GM18873 (cell line): Measurements from ENCODE around the gene TOX4.
A peak's percentile ranks its signal among the peaks of the same experiment; 100 is the strongest.

Source experiments
- ATAC-seq: cut with Tn5 transposase; IDR thresholded peaks from one replicate; pipeline ENCODE4 v1.9.1; 2021; ENCODE audit warnings: mild to moderate bottlenecking, moderate library complexity, moderate number of reproducible peaks; ENCODE audit not compliant: unreplicated experiment, low FRiP score

TOX4 gene

DNA sequence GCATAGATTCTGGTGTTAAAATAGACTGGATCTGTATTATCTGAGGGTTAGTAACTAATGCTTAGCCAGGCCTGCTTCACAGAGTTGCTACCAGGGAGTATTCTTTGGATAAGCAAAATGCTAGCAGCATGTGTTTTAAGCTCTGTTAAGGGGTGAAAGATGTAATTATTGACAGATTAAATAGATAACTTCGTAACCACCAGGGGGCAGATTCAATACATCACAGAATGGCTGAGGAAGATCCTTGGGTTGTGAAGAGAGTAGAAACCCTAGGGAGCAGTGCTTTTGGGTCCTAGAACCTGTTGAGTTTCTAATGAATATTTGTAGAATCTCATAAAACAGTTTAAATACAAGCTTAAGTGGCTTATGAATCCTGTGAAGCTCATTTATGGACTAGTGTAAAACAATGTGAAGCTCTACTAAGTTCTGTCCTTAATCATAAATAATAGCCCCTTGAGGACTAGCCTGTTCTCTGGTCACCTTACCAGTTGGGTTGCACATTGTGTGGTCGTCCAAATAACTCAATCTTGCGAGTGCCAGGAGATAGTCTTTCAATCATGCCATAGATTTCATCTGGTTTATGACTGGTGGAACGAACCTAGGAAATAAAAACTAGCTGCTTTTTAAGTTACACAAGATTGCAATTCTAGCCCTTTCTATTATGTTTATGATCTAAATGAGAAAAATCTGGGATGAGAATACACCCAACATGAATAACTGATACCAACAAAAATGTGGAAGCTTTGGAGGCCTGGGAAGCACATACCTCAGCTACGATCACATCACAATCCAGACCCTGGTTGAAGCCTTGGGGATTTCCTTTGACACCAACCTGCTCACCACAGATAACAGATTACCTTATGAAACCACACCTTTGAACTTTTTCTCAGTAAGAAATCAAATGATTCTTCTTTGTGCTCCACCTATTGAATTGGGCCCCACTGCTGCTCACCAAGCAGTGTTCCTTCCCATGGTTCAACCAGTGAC is 21.8 kb downstream of the TOX4 start:
- ATAC-seq = no peak

DNA sequence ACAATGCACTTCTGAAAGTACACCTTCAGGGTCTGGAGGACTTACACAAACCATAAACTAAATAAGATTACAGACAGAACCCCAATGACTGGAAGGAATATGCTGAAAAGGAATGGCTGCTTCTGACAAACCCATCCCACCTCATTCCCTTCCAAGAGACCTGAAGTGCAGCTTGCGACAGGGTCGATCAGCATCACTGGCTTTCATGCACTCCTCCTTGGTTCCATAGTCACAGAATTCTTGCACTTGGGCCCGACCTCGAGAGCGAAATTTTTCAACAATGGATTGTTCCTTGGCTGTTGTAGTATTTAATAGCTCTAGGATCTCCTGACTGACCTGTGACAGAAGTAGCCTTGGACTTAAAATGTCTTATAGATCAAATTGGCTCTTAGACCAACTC is 24.6 kb downstream of the TOX4 start:
- ATAC-seq = no peak

DNA sequence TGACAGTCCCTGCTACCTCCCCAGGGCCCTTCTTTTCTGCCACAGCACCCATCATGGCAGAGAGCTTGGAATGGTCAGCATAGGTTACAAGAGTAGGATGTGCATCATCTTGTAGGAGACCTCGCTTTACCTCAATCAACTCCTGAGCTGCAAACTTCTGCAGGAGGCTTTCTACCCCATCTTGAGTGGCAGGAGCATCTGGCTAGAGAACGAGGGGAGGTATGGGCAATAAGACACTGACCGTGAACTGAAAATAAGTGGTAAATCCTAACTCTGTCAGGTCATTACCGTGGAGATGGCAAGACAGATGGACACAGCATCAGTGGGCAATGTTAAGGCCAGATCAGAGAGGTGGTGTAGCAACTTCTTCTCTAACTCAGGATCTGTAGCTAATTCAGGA is 26.4 kb downstream of the TOX4 start:
- ATAC-seq = no peak

DNA sequence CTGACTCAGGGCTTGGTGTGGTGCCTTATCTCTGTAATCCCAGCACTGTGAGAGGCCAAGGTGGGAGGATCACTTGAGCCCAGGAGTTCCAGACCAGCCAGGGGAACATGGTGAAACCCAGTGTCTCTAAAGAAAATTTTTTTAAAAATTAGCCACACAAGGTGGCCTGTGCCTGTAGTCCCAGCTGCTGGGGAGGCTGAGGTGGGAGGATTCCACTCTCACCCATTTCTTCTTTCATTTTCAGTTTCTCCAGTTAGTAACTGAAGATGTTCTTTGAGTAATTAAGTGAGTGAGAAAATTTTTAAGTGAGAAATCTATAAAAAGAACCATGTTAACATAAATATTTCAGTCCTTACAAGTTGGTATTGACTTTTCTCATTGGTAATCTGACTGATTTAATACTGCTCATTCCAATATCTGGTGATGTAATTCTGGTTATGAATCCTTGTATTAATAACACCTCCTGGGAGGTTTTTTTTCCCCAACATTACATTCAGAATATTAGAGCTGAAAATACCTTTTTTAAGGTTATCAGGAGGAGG is 28.1 kb downstream of the TOX4 start:
- peak; percentile 78 for ATAC-seq

DNA sequence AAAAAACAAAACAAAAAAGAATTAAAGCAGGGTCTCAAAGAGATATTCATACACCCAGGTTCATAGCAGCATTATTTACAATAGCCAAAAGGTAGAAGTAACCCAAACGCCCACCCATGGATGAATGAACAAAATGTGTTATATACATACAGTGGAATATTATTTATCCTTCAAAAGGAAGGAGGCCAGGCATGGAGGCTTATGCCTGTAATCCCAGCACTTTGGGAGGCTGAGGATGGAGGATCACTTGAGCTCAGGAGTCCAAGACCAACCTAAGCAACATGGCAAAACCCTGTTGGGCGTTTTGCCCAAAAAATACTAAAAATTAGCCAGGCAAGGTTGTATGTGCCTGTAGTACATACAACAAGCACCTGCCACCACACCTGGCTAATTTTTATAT is 29.6 kb downstream of the TOX4 start:
- ATAC-seq = no peak

DNA sequence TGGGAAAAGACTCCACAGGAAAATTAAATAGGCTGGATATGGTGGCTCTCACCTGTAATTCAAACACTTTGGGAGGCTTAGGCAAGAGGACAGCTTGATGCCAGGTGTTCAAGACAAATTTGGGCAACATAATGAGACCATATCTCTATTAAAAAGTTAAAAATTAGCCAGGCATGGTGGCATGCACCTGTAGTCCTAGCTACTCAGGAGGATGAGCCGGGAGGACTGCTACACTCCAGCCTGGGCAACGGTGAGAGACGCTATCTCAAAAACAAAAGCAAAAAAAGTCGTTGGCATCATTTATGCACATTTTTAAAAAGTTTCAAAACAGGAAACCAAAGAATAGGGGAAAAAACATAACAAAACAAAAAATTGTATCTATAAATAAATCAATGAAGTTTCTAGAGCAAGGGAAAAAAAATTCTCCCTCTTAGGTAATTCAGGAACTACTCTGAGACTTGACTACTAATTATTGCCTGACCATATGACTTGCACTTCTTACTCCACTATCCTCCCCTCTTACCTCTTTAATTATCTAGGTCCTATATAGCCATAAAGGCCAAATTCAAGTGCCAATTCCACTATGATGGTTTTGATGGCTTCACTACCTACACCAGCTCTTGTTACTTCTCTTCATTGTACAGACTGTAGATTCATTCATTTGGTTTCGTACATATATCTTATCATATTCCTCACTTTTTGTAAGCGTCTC is 32.6 kb downstream of the TOX4 start:
- no peak for ATAC-seq

DNA sequence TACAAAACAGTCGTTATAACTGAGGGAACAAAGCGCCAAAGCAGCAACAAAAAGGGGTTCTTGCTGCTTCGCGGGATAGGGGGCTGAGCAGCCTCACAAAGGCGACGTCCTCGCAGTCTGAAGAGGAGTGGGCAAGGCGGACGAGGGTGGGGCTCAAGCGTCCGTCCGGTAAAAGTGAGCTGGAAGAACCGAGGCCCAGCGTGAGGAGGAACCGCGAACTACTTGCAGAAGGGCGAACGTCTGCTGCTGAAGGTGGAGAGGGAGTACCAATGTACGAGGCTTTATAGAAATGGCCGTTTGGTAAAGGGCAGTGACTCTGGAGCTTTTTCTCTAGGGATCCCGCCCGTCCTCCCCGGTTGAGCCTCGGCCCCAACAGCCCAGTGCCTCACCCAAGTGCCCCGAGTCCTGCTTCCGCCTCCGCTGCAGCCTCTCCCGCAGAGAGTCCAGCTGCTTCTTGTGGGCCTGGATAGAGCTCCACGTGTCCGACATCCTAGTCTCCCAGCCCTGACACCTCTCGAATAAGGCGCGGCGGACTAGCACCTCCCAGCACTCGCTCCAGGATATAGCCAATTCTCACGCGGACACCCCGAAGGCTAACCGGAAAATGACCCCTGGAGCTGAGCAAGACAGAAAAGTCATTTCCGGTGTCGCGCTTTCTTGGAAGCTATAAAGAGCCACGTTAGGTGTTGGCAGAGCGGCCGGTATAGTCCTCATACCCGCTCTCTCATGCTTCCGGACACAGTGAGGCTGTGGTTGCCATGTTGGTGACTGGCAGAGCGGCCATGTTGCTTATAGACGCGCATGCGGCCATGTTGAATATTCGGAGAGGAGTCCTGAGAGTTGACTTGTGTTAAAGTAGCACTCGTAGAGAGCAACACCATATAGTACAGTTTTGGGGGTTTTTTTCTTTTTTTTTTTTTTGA is 34.0 kb downstream of the TOX4 start, which contains the start of gene METTL3:
METTL3 (minus strand) TSS at position 606 of the 923 bp plus-strand sequence; CDS start at position 489, 117 bp downstream.
- peak; percentile 97 for ATAC-seq

DNA sequence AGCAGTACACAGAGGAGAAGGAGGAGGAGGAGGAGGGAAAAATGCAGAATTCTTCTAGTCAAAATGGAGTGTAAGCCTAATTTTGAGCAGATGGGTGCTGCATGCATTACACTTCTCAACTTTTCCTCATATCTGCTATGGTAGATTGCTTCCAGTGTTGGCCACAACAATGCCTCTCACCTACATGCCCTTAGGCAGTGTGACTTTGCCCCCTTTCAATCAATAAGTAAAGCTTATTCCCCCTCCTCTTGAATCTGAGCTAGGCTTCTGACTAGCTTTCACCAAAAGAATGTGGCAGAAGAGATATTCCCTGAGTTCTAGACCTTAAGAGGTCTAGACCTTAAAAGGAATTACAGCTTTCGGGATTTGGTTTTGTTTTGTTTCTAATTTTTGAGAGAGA is 37.3 kb downstream of the TOX4 start:
- no peak for ATAC-seq

DNA sequence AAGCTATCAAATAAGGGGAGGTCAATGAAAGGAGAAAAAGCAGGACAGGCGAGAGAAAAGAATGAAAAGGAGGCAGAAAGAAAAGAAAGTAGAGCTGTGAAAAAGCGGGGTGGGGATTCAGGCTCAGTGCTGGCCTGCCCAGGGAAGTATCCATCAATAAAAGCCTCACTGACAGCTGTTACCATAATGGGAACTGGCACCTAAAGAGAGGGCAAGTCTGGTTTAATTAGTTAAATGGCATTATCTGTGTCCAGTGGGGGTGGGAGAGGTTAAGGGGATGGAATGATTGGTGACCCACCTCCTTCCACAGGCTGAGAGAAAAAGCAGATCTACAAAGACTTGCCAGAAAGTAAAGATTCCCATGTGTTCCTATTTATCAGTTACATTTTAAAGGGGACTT is 41.7 kb downstream of the TOX4 start:
- ATAC-seq = no peak

DNA sequence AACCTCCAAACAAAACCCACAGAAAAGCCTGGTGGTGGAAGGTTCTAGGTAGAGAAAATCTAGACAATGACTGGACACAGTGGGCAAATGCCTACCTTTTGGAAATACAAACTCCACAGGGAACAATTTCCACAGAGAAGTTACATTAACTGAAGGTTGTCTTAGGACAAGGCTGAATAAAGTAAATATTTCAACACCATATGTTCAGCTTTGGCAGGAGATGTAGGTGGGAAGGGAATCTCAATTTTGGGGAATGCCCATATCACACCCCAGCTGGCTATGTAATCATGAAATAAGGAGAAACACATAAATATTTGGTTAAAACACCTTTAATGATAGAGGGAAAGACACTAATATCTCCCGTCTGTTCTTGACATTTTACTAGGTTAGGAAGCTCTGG is 43.8 kb downstream of the TOX4 start:
- ATAC-seq = no peak

DNA sequence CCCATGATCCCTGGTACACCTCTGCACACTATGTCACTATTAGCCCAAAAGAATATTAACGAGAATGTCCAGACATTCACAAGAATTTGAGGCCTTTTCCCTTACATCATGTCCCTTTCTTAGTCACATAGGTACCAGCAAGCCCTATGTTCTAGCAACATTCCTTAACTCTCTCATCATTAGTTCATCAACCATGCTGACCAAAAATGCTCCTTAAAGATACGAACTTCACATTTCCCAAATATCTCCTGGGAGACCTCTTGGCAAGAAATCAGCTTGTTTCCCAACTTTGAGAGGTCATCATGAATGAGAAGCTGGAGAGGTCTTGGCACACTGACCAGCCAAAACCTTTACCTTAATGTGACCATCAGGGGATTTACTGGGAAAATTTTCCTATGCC is 44.5 kb downstream of the TOX4 start:
- ATAC-seq = no peak

DNA sequence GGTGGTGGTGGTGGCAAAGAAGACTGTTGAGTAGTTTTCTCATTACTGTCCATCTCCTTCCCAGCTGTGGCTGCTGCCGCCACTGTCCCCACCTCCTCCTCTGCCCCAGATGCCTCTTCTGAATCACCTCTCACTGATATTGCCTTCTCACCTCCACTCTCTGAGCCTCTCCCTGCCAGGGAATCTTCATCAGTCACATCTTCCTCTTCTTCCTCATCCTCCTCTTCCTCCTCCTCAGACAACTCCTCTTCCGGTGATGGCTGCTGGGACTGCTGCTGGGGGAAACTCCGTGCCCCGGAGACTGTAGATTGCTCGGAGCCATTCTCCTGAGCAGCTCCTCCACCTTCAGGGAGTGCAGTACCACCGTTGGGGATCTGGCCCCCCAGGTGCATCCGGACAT is 46.2 kb downstream of the TOX4 start:
- no peak for ATAC-seq

DNA sequence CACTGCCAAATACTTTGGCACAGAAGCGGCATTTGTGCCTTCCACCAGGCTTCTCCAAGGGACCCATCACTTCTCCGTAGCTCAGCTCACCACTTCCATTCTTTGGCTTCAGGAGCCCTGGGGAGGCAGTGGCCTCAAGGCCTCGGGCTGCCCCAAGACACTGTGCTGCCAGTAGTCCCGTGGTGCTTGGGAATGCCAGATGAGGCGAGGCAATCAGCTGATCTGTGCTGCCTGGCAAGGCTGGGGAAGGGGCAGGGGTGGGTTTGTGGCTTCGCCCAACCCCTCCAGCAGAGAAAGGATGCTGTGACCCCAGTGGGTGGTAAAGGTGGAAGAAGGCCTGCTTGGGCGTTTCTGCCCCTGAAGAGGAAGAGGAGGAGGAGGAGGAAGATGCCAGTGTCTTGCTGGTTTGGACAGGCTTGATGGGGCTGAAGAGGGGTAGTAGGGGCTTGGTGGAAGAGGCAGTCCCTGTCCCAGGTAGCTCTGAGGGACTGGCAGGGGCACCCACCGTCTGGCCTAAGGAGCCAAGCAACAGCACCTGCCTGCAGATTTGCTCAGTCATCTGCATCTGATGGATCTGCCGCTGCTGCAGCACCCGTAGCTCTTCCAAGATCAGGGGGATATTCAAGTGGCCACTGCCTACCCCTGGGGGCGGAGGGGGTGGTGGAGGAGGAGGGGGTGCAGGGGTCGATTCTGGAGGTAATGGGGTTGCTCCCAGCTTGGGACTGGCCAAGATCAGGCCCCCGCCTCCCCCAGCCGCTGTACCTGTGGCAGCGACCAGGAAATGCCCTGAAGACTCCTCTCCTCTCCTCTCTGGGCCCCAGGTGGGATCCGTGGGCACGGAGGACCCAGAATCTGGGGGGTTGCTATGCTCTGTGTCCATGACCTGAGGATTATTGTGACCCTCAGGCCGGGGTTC is 47.8 kb downstream of the TOX4 start:
- no peak for ATAC-seq

DNA sequence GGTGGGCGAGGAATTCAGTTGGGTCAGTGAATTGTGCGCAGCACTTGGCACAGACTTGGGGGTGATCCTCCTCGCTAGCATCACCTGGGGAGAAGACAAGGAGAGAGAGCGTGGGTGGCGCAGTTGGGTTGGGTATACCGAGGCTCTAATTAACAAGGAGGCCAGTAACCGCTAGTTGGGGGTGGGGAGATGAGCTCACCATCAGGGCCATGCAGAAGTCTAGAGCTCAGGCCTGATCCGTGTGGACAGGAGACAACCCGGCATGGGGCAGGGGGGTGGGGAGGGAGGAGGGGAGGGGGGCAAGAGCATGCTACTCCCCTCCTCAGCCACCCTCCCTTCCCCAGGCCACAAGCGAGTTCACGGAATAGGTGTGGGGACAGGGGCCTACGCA is 48.6 kb downstream of the TOX4 start:
- ATAC-seq = no peak

DNA sequence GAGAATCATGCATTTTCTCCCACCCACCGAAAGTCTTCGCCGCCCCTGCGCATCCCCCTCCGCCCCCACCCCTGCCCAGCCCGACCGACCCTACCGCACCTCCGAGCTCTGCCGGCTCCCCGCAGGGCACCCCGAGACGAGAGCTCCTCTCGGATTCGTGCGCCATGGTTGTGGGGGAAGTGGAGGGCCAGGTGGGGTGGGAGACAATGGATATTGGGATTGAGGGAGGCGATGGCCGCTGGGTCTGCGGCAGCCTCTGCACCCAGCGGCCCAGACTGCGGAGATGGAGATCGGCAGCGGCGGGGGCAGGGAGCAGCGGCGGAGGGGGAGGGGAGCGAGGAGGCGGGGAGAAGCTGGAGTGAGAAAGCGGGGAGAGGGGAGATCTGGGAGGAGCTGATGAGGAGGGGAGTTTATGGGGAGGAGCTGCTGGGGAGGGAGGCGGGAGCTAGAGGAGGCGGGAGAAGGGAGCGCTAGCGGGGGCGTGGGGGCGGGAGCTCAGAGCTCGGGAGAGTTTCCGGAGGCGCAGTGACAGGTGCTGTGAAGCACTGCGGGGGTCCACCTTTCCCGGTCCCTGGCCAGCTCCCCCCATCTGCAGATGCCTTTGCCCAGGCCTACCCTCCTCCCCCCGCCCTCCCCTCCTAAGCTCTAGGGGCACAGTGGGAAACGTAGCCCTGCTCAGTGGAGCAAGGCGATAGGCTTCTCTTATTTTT is 49.1 kb downstream of the TOX4 start, which contains the start of gene SALL2:
SALL2 (minus strand) TSS at position 385 of the 710 bp plus-strand sequence; CDS start at position 166, 219 bp downstream.
- ATAC-seq = no peak

DNA sequence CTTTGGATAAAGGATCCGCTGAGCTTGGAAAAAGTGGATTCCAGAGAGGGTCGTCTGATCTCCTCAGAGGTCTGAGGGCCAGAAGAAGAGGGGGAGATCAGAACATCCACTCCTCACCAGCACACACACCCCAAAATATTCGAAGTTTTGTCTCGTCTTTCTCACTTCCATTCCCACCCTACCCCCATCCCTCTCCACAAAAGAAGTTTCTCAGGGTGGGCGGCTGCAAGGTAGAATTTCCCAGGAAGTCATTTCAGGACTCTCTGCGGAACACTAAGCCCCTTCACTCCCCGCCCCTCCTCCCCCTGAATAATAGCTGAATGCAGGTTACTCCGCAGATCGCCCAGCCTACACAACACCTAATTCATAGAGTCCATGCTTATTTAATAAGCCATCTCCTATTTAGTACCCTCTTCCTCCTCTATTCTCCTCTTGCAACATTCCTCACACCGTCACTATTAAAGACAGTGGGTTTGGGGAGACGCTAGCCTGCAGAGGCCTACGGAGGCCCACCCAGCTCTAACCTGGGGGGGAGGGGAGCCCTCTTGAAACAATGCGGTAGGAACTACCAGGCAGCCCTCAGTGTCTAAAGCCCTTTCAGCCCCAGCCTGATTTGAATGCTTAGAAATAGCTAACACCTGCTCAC is 49.8 kb downstream of the TOX4 start:
- no peak for ATAC-seq

DNA sequence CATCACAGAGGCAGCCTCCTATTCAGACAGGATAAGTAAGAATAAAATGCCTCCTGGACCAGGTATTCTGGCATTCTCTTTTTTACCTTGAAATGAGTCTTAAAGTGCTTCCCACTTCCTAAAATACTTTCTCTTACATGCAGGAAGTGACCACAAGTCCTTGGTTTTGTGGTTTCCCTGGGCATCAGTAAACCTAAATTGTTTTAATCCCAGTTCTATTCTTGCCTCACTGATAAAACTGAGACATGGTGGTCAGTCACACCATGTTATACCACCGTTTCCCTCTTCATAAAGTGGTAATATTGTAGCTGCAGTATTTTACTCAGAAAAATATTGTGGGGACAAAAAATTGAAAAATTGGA is 50.3 kb downstream of the TOX4 start:
- no peak for ATAC-seq
